Measurements from ENCODE around the gene ARHGAP20. TPM values are rescaled to one million over a fixed set of nuclear protein-coding genes. Genes with fewer than 3 reads are reported as not detected.

ARHGAP20 gene
- total and polyA plus RNA-seq, 2 of the 8 experiments (the other 6 are each of a cell fraction or from before 2014, with no cell fraction given), result 0.05 to 0.28 TPM

DNA sequence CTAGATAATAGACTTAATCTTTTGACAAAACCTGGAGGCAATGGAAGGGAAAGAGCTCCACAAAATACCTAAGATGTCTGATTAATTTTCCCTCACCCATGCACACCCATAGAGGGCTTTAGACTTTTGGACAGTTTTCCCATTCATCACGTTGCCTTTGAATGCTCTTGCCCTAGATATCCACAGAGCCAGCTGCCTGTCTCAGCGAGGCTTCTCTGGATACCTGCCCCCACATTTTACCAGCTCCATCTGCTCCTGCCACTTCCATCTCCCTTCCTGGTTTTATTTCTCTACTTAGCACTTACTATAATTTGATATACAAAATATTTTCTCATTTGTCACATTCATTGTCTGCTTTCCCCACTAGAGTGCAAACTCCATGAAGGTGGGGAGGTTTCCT is 145.7 kb downstream of the ARHGAP20 start:
- 92% methylated on average over 2 of the region's 2 CpGs; no CpG with 5 or more reads in 1 of the 2 experiments for WGBS, 2 experiments (ENCODE audit: extremely low coverage in 1 of 2, insufficient coverage in 1 of 2, insufficient read length in 1 of 2, insufficient replicate concordance in 2 of 2, low coverage in 1 of 2, low lambda C conversion rate in 2 of 2, missing lambda C conversion rate in 1 of 2)
- Histone ChIP-seq H2AFZ (ENCODE audit: low read length) (no peak overlapping the region), H2AK5ac (ENCODE audit: low read depth, low read length) (no peak overlapping the region), H3K79me1 (ENCODE audit: low read depth, low read length) (no peaks in the 10 kb centered on the region), H3K4me2 (ENCODE audit: insufficient read depth in 1 of 2, low read depth in 2 of 2, low read length in 2 of 2) (no peak overlapping the region), H3K36me3 (ENCODE audit: control insufficient read depth in 2 of 4, insufficient read depth in 4 of 4, low read length in 3 of 4) (no peaks in the 10 kb centered on the region), H3K9me3 (ENCODE audit: insufficient read depth in 2 of 2, low read depth in 1 of 2, low read length in 1 of 2) (no peaks in the 10 kb centered on the region), H2BK120ac (replicated peaks; ENCODE audit: low read depth, low read length) (no peak overlapping the region), H4K5ac (ENCODE audit: insufficient read length, low read depth, low read length) (no peak overlapping the region), H2BK5ac (ENCODE audit: low read depth, low read length) (no peak overlapping the region), H4K91ac (replicated peaks; ENCODE audit: insufficient read length, low read length) (no peak overlapping the region), H3K4ac (replicated peaks; ENCODE audit: insufficient read length, low read depth, low read length) (no peak overlapping the region), H3K79me2 (ENCODE audit: control insufficient read depth in 1 of 2, insufficient read depth in 2 of 2, low read length in 2 of 2) (no peaks in the 10 kb centered on the region), H3K9ac (replicated peaks in 1 of 4; ENCODE audit: extremely low read depth in 1 of 4, low read depth in 3 of 4, low read length in 3 of 4) (no peak overlapping the region), H4K20me1 (replicated peaks in 1 of 2; ENCODE audit: control insufficient read depth in 1 of 2, insufficient read depth in 2 of 2, low read length in 2 of 2) (no peaks in the 10 kb centered on the region), H2BK12ac (ENCODE audit: low read depth, low read length) (no peak overlapping the region), H3K4me3 (ENCODE audit: extremely low read depth in 1 of 4, insufficient read depth in 2 of 4, low read depth in 3 of 4, low read length in 4 of 4) (no peak overlapping the region), H2BK15ac (ENCODE audit: low read length) (no peak overlapping the region), H3K23ac (ENCODE audit: insufficient read length) (no peak overlapping the region), H3K56ac (replicated peaks; ENCODE audit: insufficient read length, low read depth, low read length) (no peak overlapping the region), H3K27me3 (replicated peaks in 1 of 4; ENCODE audit: control insufficient read depth in 3 of 4, extremely low read depth in 1 of 4, insufficient read depth in 3 of 4, low read length in 3 of 4) (no peaks in the 10 kb centered on the region; a peak in 1 of 7 replicates), H3K14ac (ENCODE audit: insufficient read length) (no peak overlapping the region), H2BK20ac (ENCODE audit: low read length) (no peak overlapping the region), H3K23me2 (ENCODE audit: low read depth, low read length) (no peaks in the 10 kb centered on the region; the same call in 1 of the 2 replicates), H3K18ac (ENCODE audit: extremely low read depth, low read length) (no peak overlapping the region), H4K8ac (ENCODE audit: extremely low read depth, insufficient read depth, low read length) (no peak overlapping the region), H3K27ac (ENCODE audit: low read depth, low read length) (no peak overlapping the region), H3K4me1 (replicated peaks in 1 of 4; ENCODE audit: control insufficient read depth in 3 of 4, insufficient read depth in 4 of 4, low read length in 3 of 4) (peaks cover 0 to 14% (median 6%) of the 10 kb centered on the region in 4 experiments; a peak in 4 of 7 replicates)
- ChIA-PET CTCF (ENCODE audit: partially characterized antibody) (interaction anchor here (1.1 kb wide), 1 partner anchor 663 kb away, joined by 5 read pairs; no protein-coding TSS in a partner anchor), POLR2A (ENCODE audit: partially characterized antibody) (no interaction called here)
- TF ChIP-seq MAFK (IDR thresholded peaks at IDR 0.05; ENCODE audit: low read depth, low read length) (no peak), HDAC6 (IDR thresholded peaks at IDR 0.05; ENCODE audit: low read depth, low read length) (no peak), CEBPB (IDR thresholded peaks at IDR 0.05; ENCODE audit: low read depth, low read length) (no peak), SRF (IDR thresholded peaks at IDR 0.05; ENCODE audit: low read depth, low read length) (no peak), TAF1 (IDR thresholded peaks at IDR 0.05; ENCODE audit: low read depth, low read length) (no peak)
- TF ChIP-seq, protein P1, sequence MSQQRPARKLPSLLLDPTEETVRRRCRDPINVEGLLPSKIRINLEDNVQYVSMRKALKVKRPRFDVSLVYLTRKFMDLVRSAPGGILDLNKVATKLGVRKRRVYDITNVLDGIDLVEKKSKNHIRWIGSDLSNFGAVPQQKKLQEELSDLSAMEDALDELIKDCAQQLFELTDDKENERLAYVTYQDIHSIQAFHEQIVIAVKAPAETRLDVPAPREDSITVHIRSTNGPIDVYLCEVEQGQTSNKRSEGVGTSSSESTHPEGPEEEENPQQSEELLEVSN (IDR thresholded peaks at IDR 0.05), result no peak
- no peak for FAIRE-seq
- DNase-seq (ENCODE audit: low read depth in 1 of 2, low spot score in 2 of 2), result no peak

Measured in H1 (cell line).